ENCODE measurements around the gene INAFM1. TPM values are rescaled to one million over a fixed set of nuclear protein-coding genes. Genes with fewer than 3 reads are reported as not detected.
A peak's percentile ranks its signal among the peaks of the same experiment; 100 is the strongest.

INAFM1 gene
- total and polyA plus RNA-seq, 2 donors (not counting 1 experiment from before 2014, with no cell fraction given) = 6.6 to 13.6 TPM

DNA sequence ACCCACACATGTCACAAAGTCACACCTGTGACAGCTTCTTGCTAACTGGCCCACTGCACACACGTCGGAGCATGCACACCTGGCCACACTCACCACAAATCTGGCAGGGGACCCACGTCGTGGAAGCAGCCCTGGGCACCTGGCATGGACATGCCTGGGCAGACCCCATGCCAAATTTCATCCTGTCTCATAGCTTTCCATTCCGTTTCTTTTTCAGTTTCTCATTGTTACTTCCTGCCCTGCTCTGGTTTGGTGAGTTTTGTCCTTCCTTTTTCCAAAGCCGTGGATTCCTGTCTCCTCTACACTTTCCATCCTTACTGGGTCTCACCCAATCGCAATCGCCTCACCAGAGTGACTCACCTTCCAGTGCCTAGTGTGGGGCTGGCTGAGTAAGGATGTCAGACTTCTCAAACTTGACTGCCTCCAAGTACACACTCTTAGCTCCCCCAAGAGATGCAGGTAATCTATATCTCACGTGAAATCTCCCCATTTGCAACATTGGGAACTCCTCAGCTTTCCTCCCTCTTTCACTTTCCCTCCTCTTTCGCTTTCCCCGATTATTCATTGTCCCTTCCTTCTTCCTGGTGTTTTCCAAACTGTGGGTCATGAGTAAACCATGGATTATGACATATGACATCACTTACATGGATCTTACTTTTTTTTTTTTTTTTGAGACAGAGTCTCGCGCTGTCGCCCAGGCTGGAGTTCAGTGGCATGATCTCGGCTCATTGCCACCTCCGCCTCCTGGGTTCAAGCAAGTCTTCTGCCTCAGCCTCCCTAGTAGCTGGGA is 42.1 kb upstream of the INAFM1 start:
- H3K27me3 Mint-ChIP-seq = no peaks in the 10 kb centered on the region
- no peak for ATAC-seq (ENCODE audit: low read depth)
- H3K4me3 Mint-ChIP-seq = peak overlapping the region; percentile 75
- Histone ChIP-seq H3K4me3 (ENCODE audit: control extremely low read depth in 1 of 5, extremely low read depth in 1 of 5, insufficient read depth in 1 of 5, low read depth in 2 of 5, low read length in 4 of 5) (no peak overlapping the region), H3K9me3 (ENCODE audit: control extremely low read depth in 1 of 3, control insufficient read depth in 2 of 3, insufficient read depth in 1 of 3, low read length in 2 of 3) (no peaks in the 10 kb centered on the region), H3K36me3 (replicated peaks in 1 of 2; ENCODE audit: control extremely low read depth in 1 of 2, control insufficient read depth in 1 of 2, extremely low read depth in 1 of 2, insufficient read depth in 2 of 2, low read length in 1 of 2) (no peaks in the 10 kb centered on the region), H4K20me1 (ENCODE audit: control insufficient read depth, insufficient read depth, low read length, poor library complexity, severe bottlenecking) (peaks cover 13% of the 10 kb centered on the region), H3K79me2 (ENCODE audit: control insufficient read depth, insufficient read depth, low read length) (no peaks in the 10 kb centered on the region), H3K4me1 (ENCODE audit: control insufficient read depth in 2 of 2, insufficient read depth in 2 of 2, low read length in 2 of 2) (peaks cover 34 to 42% of the 10 kb centered on the region in 2 donors), H2AFZ (ENCODE audit: insufficient read depth, low read depth, low read length, poor library complexity, severe bottlenecking) (no peak overlapping the region), H3K27ac (ENCODE audit: low read length in 2 of 2) (no peak overlapping the region), H3K9ac (ENCODE audit: low read length) (no peak overlapping the region), H3K4me2 (replicated peaks; ENCODE audit: low read depth, low read length, poor library complexity, severe bottlenecking) (no peak overlapping the region), H3K27me3 (replicated peaks in 1 of 4; ENCODE audit: control extremely low read depth in 1 of 4, control insufficient read depth in 3 of 4, insufficient read depth in 4 of 4, low read length in 3 of 4) (peaks cover 0 to 26% (median 0%) of the 10 kb centered on the region in 4 experiments)
- TF ChIP-seq, protein P1, sequence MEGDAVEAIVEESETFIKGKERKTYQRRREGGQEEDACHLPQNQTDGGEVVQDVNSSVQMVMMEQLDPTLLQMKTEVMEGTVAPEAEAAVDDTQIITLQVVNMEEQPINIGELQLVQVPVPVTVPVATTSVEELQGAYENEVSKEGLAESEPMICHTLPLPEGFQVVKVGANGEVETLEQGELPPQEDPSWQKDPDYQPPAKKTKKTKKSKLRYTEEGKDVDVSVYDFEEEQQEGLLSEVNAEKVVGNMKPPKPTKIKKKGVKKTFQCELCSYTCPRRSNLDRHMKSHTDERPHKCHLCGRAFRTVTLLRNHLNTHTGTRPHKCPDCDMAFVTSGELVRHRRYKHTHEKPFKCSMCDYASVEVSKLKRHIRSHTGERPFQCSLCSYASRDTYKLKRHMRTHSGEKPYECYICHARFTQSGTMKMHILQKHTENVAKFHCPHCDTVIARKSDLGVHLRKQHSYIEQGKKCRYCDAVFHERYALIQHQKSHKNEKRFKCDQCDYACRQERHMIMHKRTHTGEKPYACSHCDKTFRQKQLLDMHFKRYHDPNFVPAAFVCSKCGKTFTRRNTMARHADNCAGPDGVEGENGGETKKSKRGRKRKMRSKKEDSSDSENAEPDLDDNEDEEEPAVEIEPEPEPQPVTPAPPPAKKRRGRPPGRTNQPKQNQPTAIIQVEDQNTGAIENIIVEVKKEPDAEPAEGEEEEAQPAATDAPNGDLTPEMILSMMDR (IDR thresholded peaks at IDR 0.05) = no peak
- no peak for TF ChIP-seq EZH2 (IDR thresholded peaks at IDR 0.05; ENCODE audit: borderline replicate concordance, insufficient read depth, low read depth, low read length, poor library complexity, severe bottlenecking)
- no peaks in the 10 kb centered on the region for H3K9me3 Mint-ChIP-seq (ENCODE audit: insufficient read depth)
- peaks cover 17% of the 10 kb centered on the region for H3K4me1 Mint-ChIP-seq
- peak overlapping the region; percentile 60 for H3K27ac Mint-ChIP-seq
- peak; percentile 54 for DNase-seq
- POLR2A ChIA-PET = interaction anchor here (0.6 to 1.2 kb wide), 5 partner anchors 10 to 1386 kb away, joined by 3 to 5 read pairs (median 3); partner anchors contain the start of genes CCDC9 and RPL18
- CTCF ChIA-PET = interaction anchor here (1.9 to 3.2 kb wide), 2 partner anchors 13 to 21 kb away, joined by 20 to 30 read pairs; no protein-coding TSS in a partner anchor
- 40% methylated on average over 11 of the region's 16 CpGs for WGBS (ENCODE audit: insufficient coverage)
- intact Hi-C loops (cut with micrococcal nuclease) = no loop called here

All from B cell (primary cell).